Measurements from ENCODE around the gene GAST. TPM values are rescaled to one million over a fixed set of nuclear protein-coding genes. Genes with fewer than 3 reads are reported as not detected.

GAST gene
- total and polyA plus RNA-seq, 11 donors: not detected

GRCh38 chr17:41734949-41735313 is 22.8 kb downstream of the GAST start:
- ATAC-seq: peak in 1 of 4 donors; percentile 3
- intact Hi-C loops (cut with DNase I): loop anchor here in 3 of 10 donors (5.0 to 10.0 kb wide), 4 partner anchors 37 to 220 kb away; no protein-coding TSS in a partner anchor
- 2 to 17% (median 4%) methylated on average over 9 to 23 of the region's 23 CpGs for WGBS, 4 donors
- Histone ChIP-seq H3K4me1 (peaks cover 3 to 25% (median 16%) of the 10 kb centered on the region in 12 donors), H3K36me3 (no peaks in the 10 kb centered on the region), H3K9me3 (no peaks in the 10 kb centered on the region), H3K4me3 (peak overlapping the region; percentile 33 to 55 (median 44)), H3K27me3 (peaks cover 29 to 63% (median 53%) of the 10 kb centered on the region in 9 donors), H3K27ac (no peak overlapping the region)
- no peak for DNase-seq
- TF ChIP-seq CTCF (IDR thresholded peaks at IDR 0.05) (no peak), POLR2A (IDR thresholded peaks at IDR 0.05) (no peak)

- Histone ChIP-seq H3K4me3 (no peak overlapping the region), H3K27me3 (peaks cover 29 to 63% (median 53%) of the 10 kb centered on the region in 9 donors), H3K36me3 (no peaks in the 10 kb centered on the region), H3K4me1 (peaks cover 3 to 25% (median 16%) of the 10 kb centered on the region in 12 donors), H3K9me3 (no peaks in the 10 kb centered on the region), H3K27ac (no peak overlapping the region)
- no peak for DNase-seq
- no peak for ATAC-seq
- intact Hi-C loops (cut with DNase I): loop anchor here in 3 of 10 donors (5.0 to 10.0 kb wide), 4 partner anchors 37 to 219 kb away; no protein-coding TSS in a partner anchor
- WGBS, 4 donors: 87 to 92% (median 90%) methylated on average over 4 of the region's 4 CpGs
- TF ChIP-seq POLR2A (IDR thresholded peaks at IDR 0.05) (no peak), CTCF (IDR thresholded peaks at IDR 0.05) (no peak)
Measured at GRCh38 chr17:41735744-41736143, 23.6 kb downstream of the GAST start.

- 62 to 71% (median 69%) methylated on average over 17 of the region's 17 CpGs for WGBS, 4 donors
- H3K27me3 ChIP-seq: peaks cover 29 to 57% (median 53%) of the 10 kb centered on the region in 9 donors
- no peak overlapping the region for H3K27ac ChIP-seq
- no peak overlapping the region for H3K4me3 ChIP-seq
- H3K9me3 ChIP-seq: no peaks in the 10 kb centered on the region
- no peak for TF ChIP-seq POLR2A (IDR thresholded peaks at IDR 0.05)
- TF ChIP-seq CTCF (IDR thresholded peaks at IDR 0.05): no peak
- H3K4me1 ChIP-seq: peaks cover 3 to 25% (median 16%) of the 10 kb centered on the region in 12 donors
- no peaks in the 10 kb centered on the region for H3K36me3 ChIP-seq
- no peak for DNase-seq
- ATAC-seq: no peak
- intact Hi-C loops (cut with DNase I): loop anchor here in 3 of 10 donors (5.0 to 10.0 kb wide), 4 partner anchors 35 to 218 kb away; no protein-coding TSS in a partner anchor
Measured at GRCh38 chr17:41736983-41737679, 25.0 kb downstream of the GAST start.

- no peak overlapping the region for H3K4me3 ChIP-seq
- H3K4me1 ChIP-seq: peaks cover 3 to 25% (median 16%) of the 10 kb centered on the region in 12 donors
- no peak for TF ChIP-seq POLR2A (IDR thresholded peaks at IDR 0.05)
- no peak for TF ChIP-seq CTCF (IDR thresholded peaks at IDR 0.05)
- intact Hi-C loops (cut with DNase I): loop anchor here in 9 of 10 donors (1.0 to 10.0 kb wide), 7 partner anchors 35 to 217 kb away; no protein-coding TSS in a partner anchor
- H3K9me3 ChIP-seq: no peaks in the 10 kb centered on the region
- WGBS, 4 donors: 18 to 39% (median 33%) methylated on average over 5 of the region's 5 CpGs
- ATAC-seq (peak in 3 of 4 donors; percentile 3 to 4 (median 3)), DNase-seq (no peak)
- H3K36me3 ChIP-seq: no peaks in the 10 kb centered on the region
- H3K27me3 ChIP-seq: peaks cover 29 to 51% (median 48%) of the 10 kb centered on the region in 9 donors
- no peak overlapping the region for H3K27ac ChIP-seq
Measured at GRCh38 chr17:41737680-41738023, 25.5 kb downstream of the GAST start.
